Neural cell (in vitro differentiated cells): ENCODE results near the gene COQ10A.

Experiments
- CTCF ChIP-seq: fragments of 450-650 bp; IDR thresholded peaks from 2 replicates; pipeline ENCODE4 v1.5.1; 2014; ENCODE audit warnings: antibody characterized with exemption, mild to moderate bottlenecking, moderate library complexity; ENCODE audit not compliant: poor library complexity, severe bottlenecking
- EP300 ChIP-seq: fragments of 450-650 bp; conservative IDR thresholded peaks from 2 replicates; pipeline ENCODE4 v1.6.1; 2014; ENCODE audit warnings: antibody characterized with exemption, mild to moderate bottlenecking, moderate library complexity; ENCODE audit not compliant: poor library complexity, severe bottlenecking
- EZH2 ChIP-seq: fragments of 200-600, 300-800 bp; shearing (Covaris generic), sonication (generic); IDR thresholded peaks from 2 replicates; pipeline ENCODE4 v1.6.1; 2014; ENCODE audit warnings: antibody characterized with exemption, low read length, borderline replicate concordance, mild to moderate bottlenecking; ENCODE audit not compliant: insufficient read depth, poor library complexity, severe bottlenecking
- MXI1 ChIP-seq: fragments of 450-650 bp; conservative IDR thresholded peaks from 2 replicates; pipeline ENCODE4 v1.6.1; 2014; ENCODE audit warnings: antibody characterized with exemption, mild to moderate bottlenecking; ENCODE audit not compliant: poor library complexity, severe bottlenecking
- POLR2AphosphoS5 ChIP-seq: IDR thresholded peaks from 2 replicates; pipeline ENCODE4 v1.6.1; 2012
- REST ChIP-seq: IDR thresholded peaks from 2 replicates; pipeline ENCODE4 v1.6.1; 2012; ENCODE audit warnings: borderline replicate concordance
- TAF1 ChIP-seq: IDR thresholded peaks from 2 replicates; pipeline ENCODE4 v1.6.1; 2012; ENCODE audit warnings: low read depth

GRCh38 chr12:56308714-56309113 lies 42.0 kb downstream of the COQ10A start:
- TF ChIP-seq EP300 (no peak), MXI1 (no peak), CTCF (no peak), POLR2AphosphoS5 (no peak), TAF1 (no peak), EZH2 (no peak), REST (no peak)
